SK-N-MC (cell line): Measurements from ENCODE around the gene HKDC1.

Experiments used
- DNase-seq: peaks from one replicate; pipeline ENCODE4 v3.0.0-alpha.2; 2011; ENCODE audit warnings: low read depth, low spot score
- H3K27ac ChIP-seq: fragments of 200-600 bp; sonication (generic); 2 replicates; pipeline ENCODE4 v1.5.1; 2016; ENCODE audit warnings: mixed run types
- H3K36me3 ChIP-seq: fragments of 200-600 bp; sonication (generic); 2 replicates; pipeline ENCODE4 v1.6.1; 2017; ENCODE audit warnings: antibody characterized with exemption, low read length, mixed read lengths; ENCODE audit not compliant: insufficient read depth
- H3K4me3 ChIP-seq: fragments of 200-600 bp; sonication (generic); 2 replicates; pipeline ENCODE4 v1.5.1; 2016
- H3K9ac ChIP-seq: fragments of 200-600 bp; sonication (generic); 2 replicates; pipeline ENCODE4 v1.8.0; 2017; ENCODE audit warnings: mixed run types, mixed read lengths; ENCODE audit not compliant: insufficient read length
- H3K9me3 ChIP-seq: fragments of 200-600 bp; sonication (generic); 2 replicates; pipeline ENCODE4 v1.6.1; 2017; ENCODE audit warnings: low read depth, mild to moderate bottlenecking, antibody characterized with exemption, low read length, moderate library complexity, mixed read lengths
- EZH2 ChIP-seq: fragments of 200-600 bp; sonication (generic); IDR thresholded peaks from one replicate; pipeline ENCODE4 v1.6.1; 2017; ENCODE audit warnings: antibody characterized with exemption
- FOXP2 ChIP-seq: optimal IDR thresholded peaks from 2 replicates; pipeline ENCODE3; 2011; ENCODE audit warnings: mild to moderate bottlenecking, moderate library complexity; ENCODE audit not compliant: insufficient read depth; ENCODE audit errors: extremely low read length, control extremely low read depth
- POLR2AphosphoS5 ChIP-seq: IDR thresholded peaks from 2 replicates; pipeline ENCODE4 v1.6.1; 2012; ENCODE audit warnings: mild to moderate bottlenecking, low read depth, low read length, borderline replicate concordance

Gene HKDC1

GRCh38 chr10:69182005-69182404 lies 38.1 kb upstream of the HKDC1 start:
- no peak for DNase-seq
- no peak for TF ChIP-seq EZH2
- no peak for TF ChIP-seq FOXP2
- TF ChIP-seq POLR2AphosphoS5: no peak
- peaks cover 7% of the 10 kb centered on the region; the same call in 1 of the 2 replicates for H3K36me3 ChIP-seq

GRCh38 chr10:69186524-69186923 lies 33.6 kb upstream of the HKDC1 start:
- Histone ChIP-seq H3K4me3 (no peak overlapping the region), H3K9me3 (no peaks in the 10 kb centered on the region), H3K36me3 (peaks cover 13% of the 10 kb centered on the region; the same call in 1 of the 2 replicates), H3K9ac (no peak overlapping the region), H3K27ac (no peak overlapping the region)
- DNase-seq: no peak
- TF ChIP-seq FOXP2 (no peak), POLR2AphosphoS5 (no peak), EZH2 (no peak)

More at GRCh38 chr10:69182005-69182404, 38.1 kb upstream of the HKDC1 start:
- H3K4me3 ChIP-seq: no peak overlapping the region
- no peak overlapping the region for H3K9ac ChIP-seq
- H3K9me3 ChIP-seq: no peaks in the 10 kb centered on the region
- no peak overlapping the region for H3K27ac ChIP-seq

GRCh38 chr10:69201045-69201444 lies 19.1 kb upstream of the HKDC1 start:
- TF ChIP-seq POLR2AphosphoS5 (no peak), FOXP2 (no peak), EZH2 (no peak)
- Histone ChIP-seq H3K36me3 (peaks cover 11% of the 10 kb centered on the region; the same call in 1 of the 2 replicates), H3K9me3 (no peaks in the 10 kb centered on the region), H3K4me3 (no peak overlapping the region), H3K27ac (no peak overlapping the region), H3K9ac (no peak overlapping the region)
- DNase-seq: no peak

- DNase-seq: no peak
- no peak overlapping the region for H3K27ac ChIP-seq
- H3K9me3 ChIP-seq: no peaks in the 10 kb centered on the region
- peaks cover 8% of the 10 kb centered on the region; the same call in 1 of the 2 replicates for H3K36me3 ChIP-seq
- H3K4me3 ChIP-seq: no peak overlapping the region
- H3K9ac ChIP-seq: no peak overlapping the region
- TF ChIP-seq FOXP2: no peak
- no peak for TF ChIP-seq POLR2AphosphoS5
- no peak for TF ChIP-seq EZH2
Observed at GRCh38 chr10:69202332-69202731, 17.8 kb upstream of the HKDC1 start.

- no peak overlapping the region for H3K9ac ChIP-seq
- no peak overlapping the region for H3K4me3 ChIP-seq
- no peak for DNase-seq
- H3K9me3 ChIP-seq: no peaks in the 10 kb centered on the region
- no peak overlapping the region for H3K27ac ChIP-seq
- TF ChIP-seq FOXP2 (no peak), POLR2AphosphoS5 (no peak), EZH2 (no peak)
- peaks cover 9% of the 10 kb centered on the region; the same call in 1 of the 2 replicates for H3K36me3 ChIP-seq
Observed at GRCh38 chr10:69208761-69209160, 11.4 kb upstream of the HKDC1 start.

GRCh38 chr10:69209787-69210484 lies 10.2 kb upstream of the HKDC1 start:
- H3K36me3 ChIP-seq: peaks cover 9% of the 10 kb centered on the region; the same call in 1 of the 2 replicates
- no peak for DNase-seq
- H3K9me3 ChIP-seq: no peaks in the 10 kb centered on the region

GRCh38 chr10:69211104-69211503 lies 9.0 kb upstream of the HKDC1 start:
- DNase-seq: no peak
- no peak overlapping the region for H3K9ac ChIP-seq
- peaks cover 9% of the 10 kb centered on the region; the same call in 1 of the 2 replicates for H3K36me3 ChIP-seq
- TF ChIP-seq POLR2AphosphoS5 (no peak), EZH2 (no peak), FOXP2 (no peak)
- no peak overlapping the region for H3K27ac ChIP-seq
- no peak overlapping the region for H3K4me3 ChIP-seq
- H3K9me3 ChIP-seq: no peaks in the 10 kb centered on the region

More at GRCh38 chr10:69209787-69210484, 10.2 kb upstream of the HKDC1 start:
- Histone ChIP-seq H3K4me3 (no peak overlapping the region), H3K27ac (no peak overlapping the region), H3K9ac (no peak overlapping the region)
- TF ChIP-seq FOXP2 (no peak), POLR2AphosphoS5 (no peak), EZH2 (no peak)

GRCh38 chr10:69211524-69211923 lies 8.6 kb upstream of the HKDC1 start:
- H3K36me3 ChIP-seq: peaks cover 9% of the 10 kb centered on the region; the same call in 1 of the 2 replicates
- DNase-seq: no peak
- TF ChIP-seq FOXP2 (no peak), POLR2AphosphoS5 (no peak), EZH2 (no peak)
- H3K9ac ChIP-seq: no peak overlapping the region
- H3K27ac ChIP-seq: no peak overlapping the region
- H3K9me3 ChIP-seq: no peaks in the 10 kb centered on the region
- H3K4me3 ChIP-seq: no peak overlapping the region
